ENCODE measurements around the gene PDSS2. TPM values are rescaled to one million over a fixed set of nuclear protein-coding genes. Genes with fewer than 3 reads are reported as not detected.

Gene PDSS2
- total RNA-seq, 1 donor from 2014 or later: 15.2 TPM

DNA sequence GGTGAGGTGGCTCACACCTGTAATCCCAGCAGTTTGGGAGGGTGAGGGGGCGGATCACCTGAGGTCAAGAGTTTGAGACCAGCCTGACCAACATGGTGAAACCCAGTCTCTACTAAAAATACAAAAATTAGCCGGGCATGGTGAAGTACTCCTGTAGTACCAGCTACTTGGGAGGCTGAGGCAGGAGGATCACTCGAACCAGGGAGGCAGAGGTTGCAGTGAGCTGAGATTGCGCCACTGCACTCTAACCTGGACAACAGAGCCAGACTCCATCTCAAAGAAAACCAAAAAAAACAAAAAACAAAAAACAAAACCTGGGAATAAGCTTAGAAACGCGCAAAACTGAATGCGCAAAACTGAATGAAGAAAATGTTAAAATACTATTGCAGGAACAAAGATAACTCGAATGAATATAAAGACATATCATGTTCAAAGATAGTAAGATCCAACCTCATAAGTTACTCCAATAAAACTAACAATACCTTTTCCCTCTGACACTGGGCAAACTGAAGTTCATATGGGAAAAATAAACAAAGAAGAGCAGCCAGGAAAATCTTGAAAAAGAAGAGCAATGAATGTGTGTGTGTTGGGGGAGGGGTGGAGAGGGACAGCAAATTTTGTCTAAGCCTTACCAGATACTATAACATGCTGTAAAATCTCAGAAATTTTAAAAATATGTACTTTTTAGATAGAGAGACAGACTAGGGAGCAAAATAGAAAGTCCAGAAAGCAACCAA lies 243.0 kb downstream of the PDSS2 start:
- H3K27ac Mint-ChIP-seq: no peak overlapping the region
- H3K4me1 Mint-ChIP-seq (ENCODE audit: unreplicated experiment): no peaks in the 10 kb centered on the region
- H3K9me3 Mint-ChIP-seq: no peaks in the 10 kb centered on the region
- no peaks in the 10 kb centered on the region for H3K36me3 Mint-ChIP-seq
- DNase-seq (ENCODE audit: extremely low spot score, unreplicated experiment): no peak
- no peak overlapping the region for H3K4me3 Mint-ChIP-seq
- TF ChIP-seq, protein P1, sequence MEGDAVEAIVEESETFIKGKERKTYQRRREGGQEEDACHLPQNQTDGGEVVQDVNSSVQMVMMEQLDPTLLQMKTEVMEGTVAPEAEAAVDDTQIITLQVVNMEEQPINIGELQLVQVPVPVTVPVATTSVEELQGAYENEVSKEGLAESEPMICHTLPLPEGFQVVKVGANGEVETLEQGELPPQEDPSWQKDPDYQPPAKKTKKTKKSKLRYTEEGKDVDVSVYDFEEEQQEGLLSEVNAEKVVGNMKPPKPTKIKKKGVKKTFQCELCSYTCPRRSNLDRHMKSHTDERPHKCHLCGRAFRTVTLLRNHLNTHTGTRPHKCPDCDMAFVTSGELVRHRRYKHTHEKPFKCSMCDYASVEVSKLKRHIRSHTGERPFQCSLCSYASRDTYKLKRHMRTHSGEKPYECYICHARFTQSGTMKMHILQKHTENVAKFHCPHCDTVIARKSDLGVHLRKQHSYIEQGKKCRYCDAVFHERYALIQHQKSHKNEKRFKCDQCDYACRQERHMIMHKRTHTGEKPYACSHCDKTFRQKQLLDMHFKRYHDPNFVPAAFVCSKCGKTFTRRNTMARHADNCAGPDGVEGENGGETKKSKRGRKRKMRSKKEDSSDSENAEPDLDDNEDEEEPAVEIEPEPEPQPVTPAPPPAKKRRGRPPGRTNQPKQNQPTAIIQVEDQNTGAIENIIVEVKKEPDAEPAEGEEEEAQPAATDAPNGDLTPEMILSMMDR (conservative IDR thresholded peaks at IDR 0.05): no peak
- H3K27me3 Mint-ChIP-seq: no peaks in the 10 kb centered on the region

DNA sequence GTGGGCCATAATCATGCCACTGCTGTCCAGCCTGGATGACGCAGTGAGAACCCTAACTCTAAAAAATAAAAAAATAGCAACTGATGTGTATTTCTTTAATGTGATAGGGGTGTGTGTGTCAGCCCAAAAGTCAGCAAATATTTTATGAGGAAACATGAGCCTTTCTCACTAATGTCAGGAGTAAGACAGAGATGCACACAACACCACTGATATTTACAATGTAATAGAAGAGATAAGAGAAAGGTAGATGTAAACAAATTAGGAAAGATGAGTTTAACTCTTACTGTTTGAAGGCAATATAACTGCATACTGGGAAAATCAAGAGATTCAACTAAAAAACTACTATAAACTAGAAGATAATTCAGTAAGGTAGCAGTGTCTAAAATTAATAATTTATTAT lies 244.0 kb downstream of the PDSS2 start:
- H3K9me3 Mint-ChIP-seq: no peaks in the 10 kb centered on the region
- TF ChIP-seq, protein P1 (conservative IDR thresholded peaks at IDR 0.05): no peak
- no peak overlapping the region for H3K4me3 Mint-ChIP-seq
- H3K27me3 Mint-ChIP-seq: no peaks in the 10 kb centered on the region
- no peak overlapping the region for H3K27ac Mint-ChIP-seq
- DNase-seq (ENCODE audit: extremely low spot score, unreplicated experiment): no peak
- H3K36me3 Mint-ChIP-seq: no peaks in the 10 kb centered on the region
- H3K4me1 Mint-ChIP-seq (ENCODE audit: unreplicated experiment): no peaks in the 10 kb centered on the region

DNA sequence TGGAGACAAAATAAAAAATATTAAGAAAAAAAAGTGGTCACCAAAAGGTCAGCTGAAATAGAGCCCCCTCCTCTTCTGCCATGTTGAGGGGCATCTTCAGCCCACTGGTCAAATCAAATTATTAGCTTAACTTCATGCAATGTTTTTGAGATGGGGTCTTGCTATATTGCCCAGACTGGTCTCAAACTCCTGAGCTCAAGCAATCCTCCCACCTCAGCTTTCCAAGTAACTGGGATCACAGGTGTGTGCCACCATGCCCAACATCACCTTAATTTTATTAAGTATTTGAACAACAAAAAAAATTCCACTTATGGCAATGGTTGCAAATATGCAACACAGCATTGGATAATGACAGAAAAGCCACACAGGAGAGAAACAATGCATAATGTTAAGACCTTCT lies 244.7 kb downstream of the PDSS2 start:
- Mint-ChIP-seq H3K36me3 (no peaks in the 10 kb centered on the region), H3K9me3 (no peaks in the 10 kb centered on the region), H3K27ac (no peak overlapping the region), H3K4me3 (no peak overlapping the region), H3K27me3 (no peaks in the 10 kb centered on the region), H3K4me1 (ENCODE audit: unreplicated experiment) (peaks cover 4% of the 10 kb centered on the region)
- TF ChIP-seq, protein P1 (conservative IDR thresholded peaks at IDR 0.05): no peak
- DNase-seq (ENCODE audit: extremely low spot score, unreplicated experiment): no peak

DNA sequence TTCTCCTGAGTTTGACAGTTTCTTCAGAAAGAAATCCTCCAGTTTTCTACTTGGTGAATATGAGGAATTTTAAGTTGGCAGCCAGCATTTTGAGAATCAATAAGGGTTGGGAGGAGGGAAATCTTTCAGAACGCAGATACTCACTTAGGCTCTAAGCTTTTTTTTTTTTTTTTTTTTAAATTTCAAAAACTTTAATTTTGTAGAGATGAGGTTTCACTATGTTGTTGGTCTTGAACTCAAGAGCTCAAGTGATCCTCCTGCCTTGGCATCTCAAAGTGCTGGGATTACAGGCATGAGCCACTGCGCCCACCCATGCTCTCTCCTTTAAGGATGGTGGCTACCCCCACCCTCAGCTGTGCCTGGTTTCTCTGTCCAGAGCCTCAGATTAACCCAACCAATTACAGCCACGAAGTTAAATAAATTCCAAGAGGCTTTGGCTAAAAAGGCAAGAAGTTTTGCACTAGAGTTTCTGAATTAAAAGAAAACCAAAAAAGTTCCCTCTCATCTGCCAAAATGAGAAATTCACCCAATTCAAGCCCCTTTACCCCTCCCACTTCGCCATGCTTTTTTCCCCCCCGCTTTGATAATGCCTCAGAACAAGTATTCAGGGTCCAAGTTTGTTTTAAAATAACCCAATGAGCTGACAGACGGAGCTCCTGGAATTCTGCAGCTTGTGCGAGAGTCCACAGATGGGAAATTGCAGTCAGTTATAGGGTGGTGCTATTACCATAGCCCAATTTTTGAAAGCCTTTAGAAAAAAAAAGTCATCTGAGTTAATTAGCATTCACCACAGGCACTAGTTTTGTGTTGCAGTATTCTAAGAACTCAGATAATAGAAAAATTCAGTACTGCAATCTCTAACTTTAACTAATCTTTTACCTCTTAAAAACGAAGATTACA lies 249.7 kb downstream of the PDSS2 start:
- Mint-ChIP-seq H3K36me3 (peaks cover 1% of the 10 kb centered on the region), H3K27me3 (no peaks in the 10 kb centered on the region), H3K27ac (no peak overlapping the region), H3K4me3 (no peak overlapping the region), H3K9me3 (peaks cover under 1% of the 10 kb centered on the region), H3K4me1 (ENCODE audit: unreplicated experiment) (peaks cover 12% of the 10 kb centered on the region)
- no peak for DNase-seq (ENCODE audit: extremely low spot score, unreplicated experiment)
- TF ChIP-seq, protein P1 (conservative IDR thresholded peaks at IDR 0.05): no peak

DNA sequence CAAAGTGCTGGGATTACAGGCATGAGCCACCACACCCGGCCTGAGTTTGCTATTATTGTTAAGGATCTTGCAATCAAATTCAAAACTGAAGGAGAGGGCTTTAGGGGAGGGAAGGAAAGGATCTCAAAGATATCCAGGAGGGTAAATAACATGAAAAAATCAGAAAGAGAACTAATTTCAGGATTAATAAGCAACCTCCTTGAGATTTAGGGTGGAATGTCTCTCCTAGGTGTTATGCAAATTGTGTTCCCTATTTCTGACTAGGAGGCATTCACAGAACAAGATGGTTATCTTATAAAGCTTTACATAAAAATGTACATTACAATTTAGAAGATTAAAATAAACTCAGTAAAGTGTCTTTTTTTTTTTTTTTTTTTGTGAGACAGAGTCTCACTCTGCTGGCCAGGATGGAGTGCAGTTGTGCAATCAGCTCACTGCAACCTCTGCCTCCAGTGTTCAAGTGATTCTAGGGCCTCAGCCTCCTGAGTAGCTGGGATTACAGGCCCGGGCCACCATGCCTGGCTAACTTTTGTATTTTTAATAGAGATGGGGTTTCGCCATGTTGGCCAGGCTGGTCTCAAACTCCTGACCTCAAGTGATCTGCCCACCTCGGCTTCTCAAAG lies 252.0 kb downstream of the PDSS2 start:
- Mint-ChIP-seq H3K9me3 (peaks cover 10% of the 10 kb centered on the region), H3K27ac (no peak overlapping the region), H3K36me3 (peaks cover 12% of the 10 kb centered on the region)

More for the DNA sequence above, 252.0 kb downstream of the PDSS2 start:
- DNase-seq (ENCODE audit: extremely low spot score, unreplicated experiment): no peak
- H3K27me3 Mint-ChIP-seq: no peaks in the 10 kb centered on the region
- TF ChIP-seq, protein P1 (conservative IDR thresholded peaks at IDR 0.05): no peak
- peaks cover 12% of the 10 kb centered on the region for H3K4me1 Mint-ChIP-seq (ENCODE audit: unreplicated experiment)
- no peak overlapping the region for H3K4me3 Mint-ChIP-seq
